IPS-18a (cell line): ENCODE data around the gene ABCD4.
"Not testable (repeated sequence)": the region's sequence is repeated elsewhere in the genome, so short reads cannot be mapped to it uniquely, and the experiment has no call there.

Experiments used
- H3K27ac ChIP-seq: one replicate; pipeline ENCODE4 v1.5.1; 2013; ENCODE audit warnings: low read length
- H3K27me3 ChIP-seq: one replicate; pipeline ENCODE4 v1.6.1; 2013; ENCODE audit warnings: mild to moderate bottlenecking, low read length; ENCODE audit not compliant: control insufficient read depth, insufficient read depth
- H3K36me3 ChIP-seq: one replicate; pipeline ENCODE4 v1.6.1; 2013; ENCODE audit warnings: low read depth, low read length; ENCODE audit not compliant: control insufficient read depth
- H3K4me1 ChIP-seq: one replicate; pipeline ENCODE4 v1.6.1; 2013; ENCODE audit warnings: low read depth, low read length; ENCODE audit not compliant: control insufficient read depth
- H3K4me3 ChIP-seq: one replicate; pipeline ENCODE4 v1.5.1; 2013; ENCODE audit warnings: low read length
- H3K9ac ChIP-seq: one replicate; pipeline ENCODE4 v1.6.1; 2013; ENCODE audit warnings: mild to moderate bottlenecking, low read length, moderate library complexity
- H3K9me3 ChIP-seq: one replicate; pipeline ENCODE4 v1.6.1; 2013; ENCODE audit warnings: low read depth, low read length; ENCODE audit not compliant: control insufficient read depth

The ABCD4 gene

GRCh38 chr14:74270382-74271177, 32.2 kb downstream of the ABCD4 start:
- H3K9ac ChIP-seq, H3K4me3 ChIP-seq, H3K4me1 ChIP-seq, H3K36me3 ChIP-seq, H3K27me3 ChIP-seq, H3K9me3 ChIP-seq, H3K27ac ChIP-seq: not testable (repeated sequence)

GRCh38 chr14:74267588-74267987, 35.1 kb downstream of the ABCD4 start:
- H3K9me3 ChIP-seq, result no peaks in the 10 kb centered on the region
- no peak overlapping the region for H3K9ac ChIP-seq
- H3K4me3 ChIP-seq, result no peak overlapping the region
- H3K4me1 ChIP-seq, result no peaks in the 10 kb centered on the region
- no peaks in the 10 kb centered on the region for H3K27me3 ChIP-seq
- no peak overlapping the region for H3K27ac ChIP-seq
- H3K36me3 ChIP-seq, result no peaks in the 10 kb centered on the region

GRCh38 chr14:74265301-74265965, 37.3 kb downstream of the ABCD4 start:
- no peaks in the 10 kb centered on the region for H3K27me3 ChIP-seq
- no peak overlapping the region for H3K4me3 ChIP-seq
- H3K9me3 ChIP-seq, result no peaks in the 10 kb centered on the region
- no peaks in the 10 kb centered on the region for H3K36me3 ChIP-seq
- no peak overlapping the region for H3K27ac ChIP-seq
- no peak overlapping the region for H3K9ac ChIP-seq
- no peaks in the 10 kb centered on the region for H3K4me1 ChIP-seq

- H3K9me3 ChIP-seq, result no peaks in the 10 kb centered on the region
- H3K4me1 ChIP-seq, result no peaks in the 10 kb centered on the region
- H3K9ac ChIP-seq, result no peak overlapping the region
- H3K4me3 ChIP-seq, result no peak overlapping the region
- no peak overlapping the region for H3K27ac ChIP-seq
- H3K27me3 ChIP-seq, result peaks cover 7% of the 10 kb centered on the region
- no peaks in the 10 kb centered on the region for H3K36me3 ChIP-seq
Measured at GRCh38 chr14:74263921-74264320, 38.8 kb downstream of the ABCD4 start.

- no peak overlapping the region for H3K9ac ChIP-seq
- no peaks in the 10 kb centered on the region for H3K36me3 ChIP-seq
- H3K27me3 ChIP-seq, result peaks cover 14% of the 10 kb centered on the region
- no peak overlapping the region for H3K4me3 ChIP-seq
- H3K9me3 ChIP-seq, result no peaks in the 10 kb centered on the region
- no peaks in the 10 kb centered on the region for H3K4me1 ChIP-seq
- no peak overlapping the region for H3K27ac ChIP-seq
Measured at GRCh38 chr14:74263181-74263580, 39.6 kb downstream of the ABCD4 start.

- no peaks in the 10 kb centered on the region for H3K36me3 ChIP-seq
- no peak overlapping the region for H3K9ac ChIP-seq
- H3K4me1 ChIP-seq, result no peaks in the 10 kb centered on the region
- peaks cover 20% of the 10 kb centered on the region for H3K27me3 ChIP-seq
- no peaks in the 10 kb centered on the region for H3K9me3 ChIP-seq
- H3K4me3 ChIP-seq, result no peak overlapping the region
- no peak overlapping the region for H3K27ac ChIP-seq
Measured at GRCh38 chr14:74262076-74262475, 40.7 kb downstream of the ABCD4 start.

- H3K27me3 ChIP-seq, result peaks cover 20% of the 10 kb centered on the region
- no peak overlapping the region for H3K4me3 ChIP-seq
- no peak overlapping the region for H3K9ac ChIP-seq
- no peaks in the 10 kb centered on the region for H3K9me3 ChIP-seq
- H3K27ac ChIP-seq, result no peak overlapping the region
- no peaks in the 10 kb centered on the region for H3K4me1 ChIP-seq
- no peaks in the 10 kb centered on the region for H3K36me3 ChIP-seq
Measured at GRCh38 chr14:74261288-74261687, 41.4 kb downstream of the ABCD4 start.

GRCh38 chr14:74260525-74261233, 42.1 kb downstream of the ABCD4 start:
- Histone ChIP-seq H3K36me3 (no peaks in the 10 kb centered on the region), H3K9me3 (no peaks in the 10 kb centered on the region), H3K4me1 (no peaks in the 10 kb centered on the region), H3K9ac (no peak overlapping the region), H3K27ac (no peak overlapping the region), H3K27me3 (peaks cover 20% of the 10 kb centered on the region), H3K4me3 (no peak overlapping the region)

- no peak overlapping the region for H3K9ac ChIP-seq
- H3K4me3 ChIP-seq, result no peak overlapping the region
- H3K36me3 ChIP-seq, result no peaks in the 10 kb centered on the region
- peaks cover 20% of the 10 kb centered on the region for H3K27me3 ChIP-seq
- no peaks in the 10 kb centered on the region for H3K4me1 ChIP-seq
- no peak overlapping the region for H3K27ac ChIP-seq
- H3K9me3 ChIP-seq, result no peaks in the 10 kb centered on the region
Measured at GRCh38 chr14:74259513-74259912, 43.2 kb downstream of the ABCD4 start.

GRCh38 chr14:74258764-74259035, 44.0 kb downstream of the ABCD4 start:
- Histone ChIP-seq H3K4me1 (no peaks in the 10 kb centered on the region), H3K27me3 (peaks cover 20% of the 10 kb centered on the region), H3K9ac (no peak overlapping the region), H3K9me3 (no peaks in the 10 kb centered on the region), H3K27ac (no peak overlapping the region), H3K4me3 (peak overlapping the region; percentile 74), H3K36me3 (no peaks in the 10 kb centered on the region)

GRCh38 chr14:74257941-74258763, 44.6 kb downstream of the ABCD4 start:
- Histone ChIP-seq H3K4me3 (peak overlapping the region; percentile 74), H3K4me1 (no peaks in the 10 kb centered on the region), H3K27ac (no peak overlapping the region), H3K9me3 (no peaks in the 10 kb centered on the region), H3K27me3 (peaks cover 20% of the 10 kb centered on the region), H3K9ac (no peak overlapping the region), H3K36me3 (no peaks in the 10 kb centered on the region)
